ENCODE measurements around the gene C19orf44. TPM values are rescaled to one million over a fixed set of nuclear protein-coding genes. Genes with fewer than 3 reads are reported as not detected.

The C19orf44 gene
- total and polyA plus RNA-seq, 12 donors: 1.6 to 4.1 (median 3.1) TPM

DNA sequence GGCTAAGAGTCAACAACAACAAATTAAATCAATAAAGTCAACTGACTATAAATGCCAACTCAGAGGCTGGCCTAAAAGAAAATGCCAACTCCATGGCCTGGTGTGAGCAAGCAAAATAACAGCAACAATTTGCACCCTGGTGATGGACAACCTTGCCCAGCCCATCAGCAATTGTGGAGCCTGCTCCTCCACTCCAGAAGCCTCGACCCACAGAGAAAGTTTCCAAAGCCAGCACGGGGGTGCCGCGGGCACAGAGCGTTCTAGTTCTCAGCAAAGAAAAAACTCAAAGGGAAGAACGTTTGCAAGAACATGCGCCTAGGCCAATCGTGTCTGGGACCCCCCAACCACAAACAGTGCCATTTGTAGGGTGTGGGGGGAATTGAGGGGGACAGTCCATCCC is 35.7 kb upstream of the C19orf44 start:
- peaks cover 32 to 97% (median 78%) of the 10 kb centered on the region in 9 donors for H3K4me1 ChIP-seq
- H3K27ac ChIP-seq: peak overlapping the region in 8 of 10 donors; percentile 31 to 92 (median 86)
- no peaks in the 10 kb centered on the region for H3K9me3 ChIP-seq
- intact Hi-C loops (cut with DNase I): no loop called here
- H3K4me3 ChIP-seq: no peak overlapping the region
- no peaks in the 10 kb centered on the region for H3K27me3 ChIP-seq
- ATAC-seq (no peak), DNase-seq (no peak)
- WGBS, 2 donors: 72 to 82% methylated on average over 8 of the region's 8 CpGs
- peaks cover 0 to 8% (median 0%) of the 10 kb centered on the region in 9 donors for H3K36me3 ChIP-seq
- TF ChIP-seq CTCF (IDR thresholded peaks at IDR 0.05): no peak

- H3K4me3 ChIP-seq: no peak overlapping the region
- H3K27me3 ChIP-seq: no peaks in the 10 kb centered on the region
- ATAC-seq (peak; percentile 62 to 87 (median 76)), DNase-seq (peak; percentile 67 to 74)
- TF ChIP-seq CTCF (IDR thresholded peaks at IDR 0.05): no peak
- peaks cover 0 to 14% (median 0%) of the 10 kb centered on the region in 9 donors for H3K36me3 ChIP-seq
- intact Hi-C loops (cut with DNase I): no loop called here
- peaks cover 27 to 93% (median 70%) of the 10 kb centered on the region in 9 donors for H3K4me1 ChIP-seq
- H3K27ac ChIP-seq: peak overlapping the region; percentile 73 to 92 (median 86)
- WGBS, 2 donors: 33 to 49% methylated on average over 9 of the region's 9 CpGs
- no peaks in the 10 kb centered on the region for H3K9me3 ChIP-seq
These were observed 34.6 kb upstream of the C19orf44 start for GRCh38 chr19:16461630-16462051.

- H3K27ac ChIP-seq: peak overlapping the region; percentile 73 to 92 (median 86)
- intact Hi-C loops (cut with DNase I): no loop called here
- peak in 5 of 8 donors; percentile 1 to 44 (median 10) for ATAC-seq
These were observed 33.4 kb upstream of the C19orf44 start for GRCh38 chr19:16462757-16463250.

DNA sequence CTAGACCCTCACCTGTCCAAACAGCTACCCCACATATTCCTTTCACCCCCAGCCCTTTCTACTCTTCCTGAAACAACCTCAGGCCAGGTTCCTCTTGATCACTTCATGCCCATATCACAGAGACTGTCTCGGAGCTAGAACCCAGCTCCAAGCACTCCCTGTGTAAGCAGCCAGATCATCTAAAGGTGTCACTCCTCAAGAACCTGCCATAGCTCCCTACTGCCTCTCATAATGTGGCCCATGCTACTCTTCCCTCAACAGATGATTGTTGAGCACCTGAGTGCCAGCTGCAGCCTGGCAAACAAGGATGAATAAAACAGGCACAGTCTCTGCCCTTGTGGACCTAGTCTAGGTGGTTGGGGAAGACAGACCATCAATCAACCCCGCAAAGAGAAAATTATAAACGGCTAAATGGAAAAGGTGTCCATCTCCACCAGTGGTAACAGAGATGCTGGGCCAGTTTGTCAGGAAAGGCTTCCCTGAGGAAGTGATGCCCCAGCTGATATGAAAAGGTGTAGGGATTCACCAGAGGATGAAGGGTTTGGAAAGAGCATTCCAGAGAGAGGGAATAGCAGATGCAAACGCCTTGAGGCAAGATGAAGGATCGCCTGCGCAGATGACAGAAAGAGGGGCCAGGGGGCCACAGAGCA is 32.7 kb upstream of the C19orf44 start:
- Histone ChIP-seq H3K36me3 (peaks cover 0 to 14% (median 0%) of the 10 kb centered on the region in 9 donors), H3K4me1 (peaks cover 25 to 93% (median 64%) of the 10 kb centered on the region in 9 donors), H3K27me3 (no peaks in the 10 kb centered on the region), H3K9me3 (no peaks in the 10 kb centered on the region), H3K27ac (peak overlapping the region; percentile 73 to 92 (median 86)), H3K4me3 (no peak overlapping the region)
- ATAC-seq: no peak
- DNase-seq: no peak
- 79 to 81% methylated on average over 6 of the region's 6 CpGs for WGBS, 2 donors
- TF ChIP-seq CTCF (IDR thresholded peaks at IDR 0.05): no peak
- intact Hi-C loops (cut with DNase I): no loop called here

More at GRCh38 chr19:16462757-16463250, 33.4 kb upstream of the C19orf44 start:
- TF ChIP-seq CTCF (IDR thresholded peaks at IDR 0.05): no peak
- no peak for DNase-seq
- no peaks in the 10 kb centered on the region for H3K27me3 ChIP-seq
- no peaks in the 10 kb centered on the region for H3K9me3 ChIP-seq
- H3K36me3 ChIP-seq: peaks cover 0 to 14% (median 0%) of the 10 kb centered on the region in 9 donors
- H3K4me3 ChIP-seq: no peak overlapping the region
- peaks cover 20 to 93% (median 65%) of the 10 kb centered on the region in 9 donors for H3K4me1 ChIP-seq
- 54 to 69% methylated on average over 6 of the region's 6 CpGs for WGBS, 2 donors

Data from heart right ventricle (tissue), 16 donors.